Heart left ventricle (tissue), 16 donors: ENCODE results near the gene FAM43A. TPM values are rescaled to one million over a fixed set of nuclear protein-coding genes. Genes with fewer than 3 reads are reported as not detected.

ENCODE experiments used
- ATAC-seq, 4 donors: fragments of 200-7000 bp; cut with Tn5 transposase; one replicate each; pipeline ENCODE4 v1.9.1; 2020 to 2022; ENCODE audit warnings: moderate library complexity in 4 of 4, mild to moderate bottlenecking in 3 of 4, moderate number of reproducible peaks in 1 of 4
- DNase-seq, 5 donors: peaks; one replicate each; pipeline ENCODE4 v3.0.0-alpha.2; 2020
- H3K27ac ChIP-seq, 12 donors: fragments of 200-600 bp; sonication (generic) in 4 of 12; one replicate each; pipeline versions ENCODE4 v1.5.0 to v1.8.0; 2016 to 2022; ENCODE audit warnings: mild to moderate bottlenecking in 2 of 12
- H3K27me3 ChIP-seq, 9 donors: fragments of 200-600 bp; sonication (generic) in 2 of 9; one replicate each; pipeline versions ENCODE4 v1.5.1 to v1.8.0; 2016 to 2022; ENCODE audit warnings: mild to moderate bottlenecking in 3 of 9
- H3K36me3 ChIP-seq, 9 donors: fragments of 200-600 bp; sonication (generic) in 2 of 9; one replicate each; pipeline versions ENCODE4 v1.5.0 to v1.8.0; 2018 to 2022; ENCODE audit warnings: mild to moderate bottlenecking in 2 of 9
- H3K4me1 ChIP-seq, 12 donors: fragments of 200-600 bp; sonication (generic) in 4 of 12; one replicate each; pipeline versions ENCODE4 v1.5.0 to v1.8.0; 2016 to 2022; ENCODE audit warnings: mild to moderate bottlenecking in 3 of 12
- H3K4me3 ChIP-seq, 12 donors: fragments of 200-600 bp; sonication (generic) in 4 of 12; one replicate each; pipeline versions ENCODE4 v1.5.0 to v1.8.0; 2017 to 2022; ENCODE audit warnings: mild to moderate bottlenecking in 9 of 12, moderate library complexity in 4 of 12
- H3K9me3 ChIP-seq, 12 donors: fragments of 200-600 bp; sonication (generic) in 4 of 12; one replicate each; pipeline versions ENCODE4 v1.5.0 to v1.8.0; 2016 to 2022; ENCODE audit warnings: mild to moderate bottlenecking in 1 of 12
- CTCF ChIP-seq, 12 donors: fragments of 200-600 bp; sonication (generic) in 4 of 12; IDR thresholded peaks; one replicate each; pipeline versions ENCODE4 v1.5.0 to v1.8.0; 2018 to 2022; ENCODE audit warnings: antibody characterized with exemption in 12 of 12, mild to moderate bottlenecking in 5 of 12
- POLR2A ChIP-seq, 2 donors: fragments of 450-650 bp; IDR thresholded peaks; one replicate each; pipeline ENCODE4 v1.6.1; 2017; ENCODE audit warnings: antibody characterized with exemption in 2 of 2, mild to moderate bottlenecking in 2 of 2, moderate library complexity in 2 of 2
- WGBS, 4 donors: extraction: QIAGEN DNeasy Blood & Tissue Kit in 2 of 4; methylation state at CpG; one replicate each; pipeline versions ENCODE4 v1.1.5 to v1.1.7; 2013 to 2018; 5-methylcytosine and 5-hydroxymethylcytosine counted together
- intact Hi-C, 10 donors: fragments of 100-400 bp; cut with DNase I; formaldehyde crosslinking; loops; one replicate each; pipeline versions ENCODE4 v1.11.1 to v1.14.2; 2022
- polyA plus RNA-seq, 2 donors: library from polyadenylated mRNA; stranded (reverse); fragments of 200-250 nt; gene quantifications; one replicate each; pipeline ENCODE4 v1.2.3, GENCODE V29; 2013
- total RNA-seq, 9 donors: library from RNA; depleted of rRNA in 2 of 9; stranded (reverse); fragments of >200 nt in 2 of 9; fragmentation: NEBNext Ultra II Directional in 3 of 9; extraction: Animal tissue kit (Norgen Biotek cat#: 25700) in 3 of 9; gene quantifications; one replicate each; pipeline versions ENCODE4 v1.1.0 to v1.2.4, GENCODE V29; 2016 to 2023
- donor health status: ischemic (EF 13 %, LVEDD 7.1; RV severe dilation, severe dysfunction).
- donor health status: healthy with polysubstance abuse.
- donor health status: DM: no; HTN: yes; CAD: no.
- donor health status: DM: no; HTN: no; CAD: no.
- donor health status: ischemic (EF 25% LVEDD 6.9; RV normal size, moderate dysfunction).
- donor health status: ischemic (EF 25% LVEDD 5.7; RV mildly dilated, moderate dysfunction).
- donor health status: healthy.
- donor health status: DM: yes; HTN: yes; CAD: no.
- donor health status: ischemic (EF 35%, LVEDD 5.7; RV mildly dilated, moderate dysfunction).
- donor health status: nonischemic (EF 11% LVEDD 7.7; RV severe dilation, severe dysfunction).
- donor health status: DM: yes; HTN: yes; CAD: no.
- donor health status: PGD.
- donor health status: ischemic (EF 29% LVEDD 5.4; RV normal size, mild dysfunction).
- donor health status: nonischemic (EF 23%, LVEDD 6.1; RV moderate dilation, normal function).

FAM43A gene
- total and polyA plus RNA-seq, 11 donors: 7.5 to 34.8 (median 15.5) TPM

GRCh38 chr3:194638991-194639605 is 46.6 kb upstream of the FAM43A start:
- TF ChIP-seq POLR2A (IDR thresholded peaks at IDR 0.05) (no peak), CTCF (IDR thresholded peaks at IDR 0.05) (no peak)
- Histone ChIP-seq H3K4me3 (no peak overlapping the region), H3K9me3 (no peaks in the 10 kb centered on the region), H3K27me3 (no peaks in the 10 kb centered on the region), H3K4me1 (peaks cover 0 to 20% (median 3%) of the 10 kb centered on the region in 12 donors), H3K27ac (peak overlapping the region in 8 of 12 donors; percentile 47 to 79 (median 70)), H3K36me3 (peaks cover 0 to 43% (median 30%) of the 10 kb centered on the region in 9 donors)
- DNase-seq (no peak), ATAC-seq (no peak)
- 96 to 99% (median 97%) methylated on average over 10 of the region's 10 CpGs for WGBS, 4 donors
- intact Hi-C loops: no loop called here

GRCh38 chr3:194640829-194641228 is 44.9 kb upstream of the FAM43A start:
- H3K9me3 ChIP-seq: no peaks in the 10 kb centered on the region
- H3K36me3 ChIP-seq: peaks cover 3 to 57% (median 45%) of the 10 kb centered on the region in 9 donors
- peak in 1 of 4 donors; percentile 8 for ATAC-seq
- TF ChIP-seq POLR2A (IDR thresholded peaks at IDR 0.05) (no peak), CTCF (IDR thresholded peaks at IDR 0.05) (peak in 1 of 12 donors; percentile 6)
- peaks cover 0 to 20% (median 3%) of the 10 kb centered on the region in 12 donors for H3K4me1 ChIP-seq
- H3K27ac ChIP-seq: peak overlapping the region in 11 of 12 donors; percentile 41 to 79 (median 69)
- no peaks in the 10 kb centered on the region for H3K27me3 ChIP-seq
- DNase-seq: no peak
- WGBS, 4 donors: 77 to 88% (median 82%) methylated on average over 7 of the region's 7 CpGs
- H3K4me3 ChIP-seq: no peak overlapping the region
- intact Hi-C loops: no loop called here

- no peak overlapping the region for H3K4me3 ChIP-seq
- WGBS, 4 donors: 85 to 88% (median 86%) methylated on average over 2 of the region's 2 CpGs
- intact Hi-C loops: no loop called here
- DNase-seq: no peak
- no peak overlapping the region for H3K27ac ChIP-seq
- H3K4me1 ChIP-seq: peaks cover 0 to 20% (median 3%) of the 10 kb centered on the region in 12 donors
- TF ChIP-seq POLR2A (IDR thresholded peaks at IDR 0.05) (no peak), CTCF (IDR thresholded peaks at IDR 0.05) (no peak)
- no peak for ATAC-seq
- no peaks in the 10 kb centered on the region for H3K9me3 ChIP-seq
- peaks cover 3 to 76% (median 64%) of the 10 kb centered on the region in 9 donors for H3K36me3 ChIP-seq
- no peaks in the 10 kb centered on the region for H3K27me3 ChIP-seq
Observed at GRCh38 chr3:194642769-194643168, 42.9 kb upstream of the FAM43A start.

- intact Hi-C loops: no loop called here
- Histone ChIP-seq H3K36me3 (peaks cover 3 to 97% (median 96%) of the 10 kb centered on the region in 9 donors), H3K27me3 (no peaks in the 10 kb centered on the region), H3K4me1 (no peaks in the 10 kb centered on the region), H3K4me3 (no peak overlapping the region), H3K27ac (no peak overlapping the region), H3K9me3 (no peaks in the 10 kb centered on the region)
- ATAC-seq: no peak
- no peak for DNase-seq
- TF ChIP-seq CTCF (IDR thresholded peaks at IDR 0.05): no peak
- TF ChIP-seq POLR2A (IDR thresholded peaks at IDR 0.05): no peak
- WGBS, 4 donors: 87 to 94% (median 90%) methylated on average over 3 of the region's 3 CpGs
Observed at GRCh38 chr3:194647747-194648146, 37.9 kb upstream of the FAM43A start.
